HCT116 (cell line): ENCODE results near the gene MTA1. TPM values are rescaled to one million over a fixed set of nuclear protein-coding genes. Genes with fewer than 3 reads are reported as not detected.

Source experiments
- ATAC-seq: fragments of 200-7000 bp; cut with Tn5 transposase; 2 replicates; pipeline ENCODE4 v1.9.1; 2020; ENCODE audit warnings: mild to moderate bottlenecking, moderate library complexity
- BruUV-seq: library from RNA; stranded (reverse); fragments of 400-500 nt; replicated peaks from 2 replicates; lab custom pipeline; 2021; lab: Mats Ljungman, UMichigan
- CTCF ChIA-PET: fragments of 300-600 bp; sonication (Branson Sonifier 250); formaldehyde crosslinking; loops from one replicate; lab custom pipeline; 2021; ENCODE audit warnings: antibody characterized with exemption; lab: Charles Lee
- POLR2A ChIA-PET: fragments of 300-600, 350-600 bp; sonication (Branson Sonifier 250); formaldehyde crosslinking; loops from one replicate; lab custom pipeline; 2021; ENCODE audit warnings: antibody characterized with exemption; lab: Charles Lee
- RAD21 ChIA-PET, 2 experiments: fragments of 300-600 bp; sonication (Branson Sonifier 250); formaldehyde crosslinking; loops; one replicate each; lab custom pipeline; 2023; ENCODE audit warnings: low total read pairs in 2 of 2; ENCODE audit not compliant: uncharacterized antibody in 2 of 2, unreplicated experiment in 2 of 2, low non-redundant PET in 1 of 2; lab: Charles Lee
- DNase-seq: peaks from one replicate; pipeline ENCODE4 v3.0.0-alpha.2; 2010; ENCODE audit warnings: low read depth, low spot score
- H2AFZ ChIP-seq: fragments of 200-600 bp; shearing (Covaris generic), sonication (generic); 2 replicates; pipeline ENCODE4 v1.6.1; 2017; ENCODE audit warnings: low read depth, mixed run types, mixed read lengths, antibody characterized with exemption, low read length; ENCODE audit not compliant: poor library complexity, severe bottlenecking
- H3K27ac ChIP-seq: 2 replicates; pipeline ENCODE4 v1.5.1; 2012; ENCODE audit warnings: low read depth, low read length
- H3K27me3 ChIP-seq: fragments of 200-600 bp; sonication (generic); 2 replicates; pipeline ENCODE4 v1.6.1; 2016; ENCODE audit warnings: mixed run types, low read length, mixed read lengths; ENCODE audit not compliant: insufficient read depth
- H3K36me3 ChIP-seq, 2 experiments: fragments of 200-500 bp in 1 of 2; fragments of 200-600 bp in 1 of 2; sonication (Bioruptor generic) in 1 of 2; sonication (generic) in 1 of 2; 2 replicates each; pipeline versions ENCODE4 v1.5.1 to v1.6.1; 2014 to 2016; ENCODE audit warnings: low read length in 2 of 2, inconsistent platforms in 1 of 2, mixed read lengths in 1 of 2, mixed run types in 1 of 2; ENCODE audit not compliant: insufficient read depth in 2 of 2, control insufficient read depth in 1 of 2
- H3K4me1 ChIP-seq, 2 experiments: fragments of 200-600 bp in 1 of 2; sonication (generic) in 1 of 2; 2 replicates each; pipeline versions ENCODE4 v1.5.1 to v1.6.1; 2012 to 2017; ENCODE audit warnings: low read length in 2 of 2, inconsistent platforms in 1 of 2, mild to moderate bottlenecking in 1 of 2, mixed read lengths in 1 of 2, mixed run types in 1 of 2, moderate library complexity in 1 of 2; ENCODE audit not compliant: insufficient read depth in 2 of 2, control insufficient read depth in 1 of 2
- H3K4me2 ChIP-seq: fragments of 200-600 bp; sonication (generic); 2 replicates; pipeline ENCODE4 v1.6.1; 2017; ENCODE audit warnings: mixed run types, low read length, mixed read lengths
- H3K4me3 ChIP-seq, 2 experiments: fragments of 200-600 bp in 1 of 2; sonication (generic) in 1 of 2; replicated peaks in 1 of 2; 2 replicates each; pipeline ENCODE4 v1.5.1; 2011 to 2016; ENCODE audit warnings: low read length in 2 of 2, control low read depth in 1 of 2, low read depth in 1 of 2, mild to moderate bottlenecking in 1 of 2, mixed read lengths in 1 of 2, mixed run types in 1 of 2
- H3K79me2 ChIP-seq: fragments of 200-600 bp; sonication (generic); 2 replicates; pipeline ENCODE4 v1.6.1; 2017; ENCODE audit warnings: mild to moderate bottlenecking, mixed run types, low read length, moderate library complexity, mixed read lengths; ENCODE audit not compliant: insufficient read depth
- H3K9ac ChIP-seq: fragments of 200-600 bp; sonication (generic); 2 replicates; pipeline ENCODE4 v1.6.1; 2016; ENCODE audit warnings: low read length, mixed read lengths
- H3K9me2 ChIP-seq: fragments of 200-600 bp; sonication (generic), shearing (Covaris generic); 2 replicates; pipeline ENCODE4 v1.6.1; 2017; ENCODE audit warnings: mixed run types, mild to moderate bottlenecking, moderate library complexity; ENCODE audit not compliant: insufficient read depth
- H3K9me3 ChIP-seq, 2 experiments: fragments of 200-500 bp in 1 of 2; fragments of 200-600 bp in 1 of 2; sonication (Bioruptor generic) in 1 of 2; sonication (generic) in 1 of 2; 2 replicates each; pipeline ENCODE4 v1.6.1; 2014 to 2017; ENCODE audit warnings: low read length in 2 of 2, mixed read lengths in 2 of 2, inconsistent platforms in 1 of 2, low read depth in 1 of 2, mild to moderate bottlenecking in 1 of 2, mixed run types in 1 of 2, moderate library complexity in 1 of 2; ENCODE audit not compliant: control insufficient read depth in 1 of 2, insufficient read depth in 1 of 2
- H4K20me1 ChIP-seq: fragments of 200-600 bp; sonication (generic), shearing (Covaris generic); 2 replicates; pipeline ENCODE4 v1.6.1; 2017; ENCODE audit warnings: mixed run types, mild to moderate bottlenecking, moderate library complexity; ENCODE audit not compliant: insufficient read depth
- CEBPB ChIP-seq: IDR thresholded peaks from 2 replicates; pipeline ENCODE4 v1.6.1; 2012; ENCODE audit warnings: low read depth
- EGR1 ChIP-seq: IDR thresholded peaks from 2 replicates; pipeline ENCODE4 v1.6.1; 2012; ENCODE audit warnings: low read depth
- FOSL1 ChIP-seq: IDR thresholded peaks from 2 replicates; pipeline ENCODE4 v1.6.1; 2012; ENCODE audit warnings: low read depth
- POLR2A ChIP-seq: IDR thresholded peaks from 2 replicates; pipeline ENCODE4 v1.7.0; 2011; ENCODE audit warnings: borderline replicate concordance; ENCODE audit not compliant: insufficient read depth, insufficient read length; ENCODE audit errors: extremely low read depth
- POLR2AphosphoS5 ChIP-seq: IDR thresholded peaks from 2 replicates; pipeline ENCODE4 v1.6.1; 2011; ENCODE audit warnings: mild to moderate bottlenecking, low read depth, low read length, moderate library complexity
- RAD21 ChIP-seq: IDR thresholded peaks from 2 replicates; pipeline ENCODE4 v1.6.1; 2012; ENCODE audit warnings: low read depth, mild to moderate bottlenecking
- TCF7L2 ChIP-seq: IDR thresholded peaks from 2 replicates; pipeline ENCODE4 v1.7.0; 2011; ENCODE audit warnings: borderline replicate concordance, inconsistent platforms; ENCODE audit not compliant: insufficient read depth, insufficient read length; ENCODE audit errors: extremely low read depth
- ZFX ChIP-seq: fragments of 450-650 bp; IDR thresholded peaks from 2 replicates; pipeline ENCODE4 v1.6.1; 2017
- intact Hi-C: fragments of 100-400 bp; cut with micrococcal nuclease; formaldehyde crosslinking; loops from 2 replicates; pipeline ENCODE4 v1.10.0; 2022
- total RNA-seq: library from RNA; stranded (reverse); gene quantifications from one replicate; pipeline ENCODE4 v1.2.1, GENCODE V29; 2021; ENCODE audit not compliant: unreplicated experiment
- TF ChIP-seq, protein P1 (sequence below): IDR thresholded peaks from 2 replicates; pipeline ENCODE4 v1.6.1; 2011; ENCODE audit warnings: mild to moderate bottlenecking, low read length, moderate library complexity; ENCODE audit not compliant: insufficient replicate concordance; ENCODE audit errors: extremely low read depth
- TF ChIP-seq, protein P2 (sequence below): IDR thresholded peaks from 2 replicates; pipeline ENCODE4 v1.6.1; 2012
- TF ChIP-seq, protein P3 (sequence below): IDR thresholded peaks from 2 replicates; pipeline ENCODE4 v1.6.1; 2012

Gene MTA1
- total RNA-seq, 1 experiment from 2014 or later: 229 TPM

DNA sequence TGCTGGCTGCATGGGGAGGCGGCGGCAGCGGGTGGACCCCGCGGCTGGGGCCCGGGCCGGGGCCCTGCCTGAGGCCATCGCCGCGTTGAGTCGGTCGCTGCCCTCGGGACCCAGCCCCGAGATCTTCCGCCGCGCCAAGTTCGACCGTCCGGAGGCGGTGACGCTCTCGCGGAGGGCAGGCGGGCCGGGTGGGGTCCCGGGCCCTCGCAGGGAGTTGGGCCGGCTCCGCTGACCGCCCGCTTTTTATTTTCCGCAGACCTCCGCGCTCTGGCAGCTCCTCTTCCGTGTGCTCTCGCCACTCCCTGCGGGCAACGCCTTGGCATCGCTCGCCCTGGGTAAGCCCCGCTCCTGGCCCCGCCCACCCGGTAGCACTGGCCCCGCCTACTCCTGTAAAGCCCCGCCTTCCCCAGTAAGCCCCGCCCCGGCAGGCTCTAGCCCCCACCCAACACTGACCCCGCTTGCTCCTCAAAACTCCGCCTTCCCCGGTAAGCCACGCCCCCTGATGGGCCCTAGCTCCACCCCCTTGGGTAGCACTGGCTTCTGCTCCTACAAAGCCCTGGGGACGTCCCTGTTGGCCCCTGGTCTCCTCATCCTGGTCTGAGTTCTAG, 71.8 kb downstream of the MTA1 start:
- Histone ChIP-seq H4K20me1 (no peaks in the 10 kb centered on the region; the same call in 1 of the 2 replicates), H3K4me3 (peak overlapping the region; percentile 74 to 87), H3K36me3 (0 out of 4 replicates have a peak, but pooled peaks cover 0 to 3% of the 10 kb centered on the region in 2 experiments), H2AFZ (no peak overlapping the region), H3K4me2 (peak overlapping the region; percentile 82), H3K9me3 (no peaks in the 10 kb centered on the region), H3K27me3 (no peaks in the 10 kb centered on the region), H3K27ac (peak overlapping the region; percentile 97), H3K4me1 (peaks cover 20 to 42% of the 10 kb centered on the region in 2 experiments), H3K9ac (peak overlapping the region; percentile 97), H3K9me2 (no peaks in the 10 kb centered on the region), H3K79me2 (peaks cover 18% of the 10 kb centered on the region)
- peak; percentile 53 for ATAC-seq
- ChIA-PET RAD21 (interaction anchor here in 1 of 2 experiments (0.6 kb wide), 1 partner anchor 251 kb away, joined by 5 read pairs; no protein-coding TSS in a partner anchor), POLR2A (interaction anchor here (0.6 to 3.1 kb wide), 2 partner anchors 10 to 522 kb away, joined by 4 to 29 read pairs; no protein-coding TSS in a partner anchor), CTCF (interaction anchor here (1.3 to 1.5 kb wide), 2 partner anchors 11 to 37 kb away, joined by 5 to 9 read pairs; no protein-coding TSS in a partner anchor)
- no TSS peak for BruUV-seq
- DNase-seq: peak; percentile 68
- intact Hi-C loops: loop anchor here (5.0 kb wide), 1 partner anchor 36 kb away; the partner anchor contains the start of gene TMEM121
- TF ChIP-seq RAD21 (no peak), CEBPB (no peak), POLR2A (peak; percentile 40), ZFX (peak; percentile 55; the same call in 1 of the 2 replicates), EGR1 (no peak), TCF7L2 (no peak), FOSL1 (no peak), POLR2AphosphoS5 (peak; percentile 63)
- TF ChIP-seq, protein P1, sequence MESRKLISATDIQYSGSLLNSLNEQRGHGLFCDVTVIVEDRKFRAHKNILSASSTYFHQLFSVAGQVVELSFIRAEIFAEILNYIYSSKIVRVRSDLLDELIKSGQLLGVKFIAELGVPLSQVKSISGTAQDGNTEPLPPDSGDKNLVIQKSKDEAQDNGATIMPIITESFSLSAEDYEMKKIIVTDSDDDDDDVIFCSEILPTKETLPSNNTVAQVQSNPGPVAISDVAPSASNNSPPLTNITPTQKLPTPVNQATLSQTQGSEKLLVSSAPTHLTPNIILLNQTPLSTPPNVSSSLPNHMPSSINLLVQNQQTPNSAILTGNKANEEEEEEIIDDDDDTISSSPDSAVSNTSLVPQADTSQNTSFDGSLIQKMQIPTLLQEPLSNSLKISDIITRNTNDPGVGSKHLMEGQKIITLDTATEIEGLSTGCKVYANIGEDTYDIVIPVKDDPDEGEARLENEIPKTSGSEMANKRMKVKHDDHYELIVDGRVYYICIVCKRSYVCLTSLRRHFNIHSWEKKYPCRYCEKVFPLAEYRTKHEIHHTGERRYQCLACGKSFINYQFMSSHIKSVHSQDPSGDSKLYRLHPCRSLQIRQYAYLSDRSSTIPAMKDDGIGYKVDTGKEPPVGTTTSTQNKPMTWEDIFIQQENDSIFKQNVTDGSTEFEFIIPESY: no peak
- TF ChIP-seq, protein P2, sequence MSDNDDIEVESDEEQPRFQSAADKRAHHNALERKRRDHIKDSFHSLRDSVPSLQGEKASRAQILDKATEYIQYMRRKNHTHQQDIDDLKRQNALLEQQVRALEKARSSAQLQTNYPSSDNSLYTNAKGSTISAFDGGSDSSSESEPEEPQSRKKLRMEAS: no peak
- TF ChIP-seq, protein P3, sequence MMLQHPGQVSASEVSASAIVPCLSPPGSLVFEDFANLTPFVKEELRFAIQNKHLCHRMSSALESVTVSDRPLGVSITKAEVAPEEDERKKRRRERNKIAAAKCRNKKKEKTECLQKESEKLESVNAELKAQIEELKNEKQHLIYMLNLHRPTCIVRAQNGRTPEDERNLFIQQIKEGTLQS: no peak
- TF ChIP-seq, all 23 proteins: peak for 3
